IMR-90 (cell line): ENCODE results near the gene GZMA. TPM values are rescaled to one million over a fixed set of nuclear protein-coding genes. Genes with fewer than 3 reads are reported as not detected.

ENCODE experiments used
- ATAC-seq: fragments of 200-7000 bp; cut with Tn5 transposase; 2 replicates; pipeline ENCODE4 v1.9.1; 2020; ENCODE audit warnings: low read depth, mild to moderate bottlenecking, moderate library complexity
- BruUV-seq: library from RNA; stranded (reverse); fragments of 400-500 nt; replicated peaks from 2 replicates; lab custom pipeline; 2021; lab: Mats Ljungman, UMichigan
- CTCF ChIA-PET: fragments of 300-600 bp; formaldehyde crosslinking; extraction: SDS; loops from one replicate; lab custom pipeline; 2021; ENCODE audit warnings: antibody characterized with exemption; lab: Yijun Ruan, JAX
- POLR2A ChIA-PET: fragments of 300-600 bp; sonication (Branson Sonifier 250); formaldehyde crosslinking; loops from one replicate; lab custom pipeline; 2022; ENCODE audit warnings: antibody characterized with exemption; ENCODE audit not compliant: unreplicated experiment; lab: Charles Lee
- DNase-seq: peaks from one replicate; pipeline ENCODE4 v3.0.0; 2013
- H2AFZ ChIP-seq: replicated peaks from 2 replicates; pipeline ENCODE3; 2013; ENCODE audit warnings: low read length, mild to moderate bottlenecking; ENCODE audit not compliant: poor library complexity
- H2AK5ac ChIP-seq: 2 replicates; pipeline ENCODE4 v1.6.1; 2013; ENCODE audit warnings: low read depth, low read length, inconsistent platforms
- H2AK9ac ChIP-seq: replicated peaks from 2 replicates; pipeline ENCODE3; 2013; ENCODE audit warnings: mild to moderate bottlenecking, low read depth, low read length, moderate library complexity; ENCODE audit not compliant: poor library complexity
- H2BK120ac ChIP-seq: 2 replicates; pipeline ENCODE4 v1.6.1; 2013; ENCODE audit warnings: low read depth, low read length, inconsistent platforms
- H2BK15ac ChIP-seq: 3 replicates; pipeline ENCODE4 v1.6.1; 2013; ENCODE audit warnings: low read depth, low read length, inconsistent platforms
- H2BK20ac ChIP-seq: 2 replicates; pipeline ENCODE4 v1.6.1; 2013; ENCODE audit warnings: low read depth, mild to moderate bottlenecking, inconsistent platforms, low read length, moderate library complexity
- H2BK5ac ChIP-seq: 2 replicates; pipeline ENCODE4 v1.6.1; 2013; ENCODE audit warnings: mild to moderate bottlenecking, low read depth, low read length, inconsistent platforms; ENCODE audit not compliant: poor library complexity, severe bottlenecking
- H3K14ac ChIP-seq: replicated peaks from 2 replicates; pipeline ENCODE4 v1.6.1; 2013; ENCODE audit warnings: low read depth, low read length, inconsistent platforms
- H3K18ac ChIP-seq: 2 replicates; pipeline ENCODE4 v1.6.1; 2013; ENCODE audit warnings: low read depth, low read length, control low read depth
- H3K23ac ChIP-seq: 2 replicates; pipeline ENCODE4 v1.6.1; 2013; ENCODE audit warnings: low read depth, low read length, inconsistent platforms
- H3K27ac ChIP-seq: 2 replicates; pipeline ENCODE4 v1.5.1; 2013; ENCODE audit warnings: mild to moderate bottlenecking, control low read depth, low read length; ENCODE audit not compliant: insufficient read depth
- H3K27me3 ChIP-seq: 2 replicates; pipeline ENCODE4 v1.6.1; 2013; ENCODE audit warnings: low read length; ENCODE audit not compliant: control insufficient read depth, insufficient read depth
- H3K36me3 ChIP-seq: 2 replicates; pipeline ENCODE4 v1.6.1; 2013; ENCODE audit warnings: low read length, mixed read lengths; ENCODE audit not compliant: control insufficient read depth, insufficient read depth
- H3K4ac ChIP-seq: 2 replicates; pipeline ENCODE4 v1.6.1; 2013; ENCODE audit warnings: low read depth, low read length, inconsistent platforms
- H3K4me1 ChIP-seq: 2 replicates; pipeline ENCODE4 v1.6.1; 2013; ENCODE audit warnings: low read length, mixed read lengths; ENCODE audit not compliant: control insufficient read depth, insufficient read depth
- H3K4me2 ChIP-seq: 2 replicates; pipeline ENCODE4 v1.6.1; 2013; ENCODE audit warnings: low read depth, mild to moderate bottlenecking, control low read depth, low read length, moderate library complexity
- H3K4me3 ChIP-seq: 2 replicates; pipeline ENCODE4 v1.5.1; 2013; ENCODE audit warnings: low read depth, mild to moderate bottlenecking, control low read depth, low read length, moderate library complexity; ENCODE audit not compliant: insufficient read depth
- H3K56ac ChIP-seq: 2 replicates; pipeline ENCODE4 v1.6.1; 2013; ENCODE audit warnings: low read length, inconsistent platforms; ENCODE audit not compliant: insufficient read depth; ENCODE audit errors: extremely low read depth
- H3K79me1 ChIP-seq, 2 experiments: 2 replicates each; pipeline ENCODE4 v1.6.1; 2013; ENCODE audit warnings: low read length in 2 of 2, inconsistent platforms in 1 of 2, low read depth in 1 of 2
- H3K9ac ChIP-seq: 2 replicates; pipeline ENCODE4 v1.6.1; 2013; ENCODE audit warnings: low read depth, low read length, control low read depth
- H3K9me1 ChIP-seq: 2 replicates; pipeline ENCODE4 v1.6.1; 2013; ENCODE audit warnings: low read length, inconsistent platforms; ENCODE audit not compliant: insufficient read depth
- H3K9me3 ChIP-seq: 2 replicates; pipeline ENCODE4 v1.6.1; 2013; ENCODE audit warnings: low read length; ENCODE audit not compliant: control insufficient read depth, insufficient read depth
- H4K20me1 ChIP-seq: 2 replicates; pipeline ENCODE4 v1.6.1; 2013; ENCODE audit warnings: low read length, inconsistent platforms; ENCODE audit not compliant: insufficient read depth
- H4K5ac ChIP-seq: 2 replicates; pipeline ENCODE4 v1.6.1; 2013; ENCODE audit warnings: mild to moderate bottlenecking, low read depth, low read length, control low read depth
- H4K8ac ChIP-seq, 2 experiments: 2 replicates each; pipeline ENCODE4 v1.6.1; 2013; ENCODE audit warnings: low read depth in 2 of 2, low read length in 2 of 2, control low read depth in 1 of 2, inconsistent platforms in 1 of 2
- H4K91ac ChIP-seq: 2 replicates; pipeline ENCODE4 v1.6.1; 2013; ENCODE audit warnings: low read depth, low read length, inconsistent platforms; ENCODE audit not compliant: insufficient read depth
- CHD1 ChIP-seq: IDR thresholded peaks from 2 replicates; pipeline ENCODE4 v1.6.1; 2012; ENCODE audit warnings: low read depth, low read length, improper control_type of control experiment
- MAFK ChIP-seq: IDR thresholded peaks from 2 replicates; pipeline ENCODE4 v1.6.1; 2012; ENCODE audit warnings: low read depth, low read length, improper control_type of control experiment
- MAZ ChIP-seq: IDR thresholded peaks from 2 replicates; pipeline ENCODE4 v1.6.1; 2012; ENCODE audit warnings: low read depth, mild to moderate bottlenecking, low read length, improper control_type of control experiment, moderate library complexity, borderline replicate concordance
- POLR2A ChIP-seq: IDR thresholded peaks from 2 replicates; pipeline ENCODE4 v1.6.1; 2012; ENCODE audit warnings: mild to moderate bottlenecking, low read depth, low read length
- RAD21 ChIP-seq: IDR thresholded peaks from 2 replicates; pipeline ENCODE4 v1.6.1; 2012; ENCODE audit warnings: low read length, improper control_type of control experiment
- RFX5 ChIP-seq: IDR thresholded peaks from 2 replicates; pipeline ENCODE4 v1.8.0; 2012; ENCODE audit warnings: low read depth, mild to moderate bottlenecking, low read length, moderate library complexity
- SMC3 ChIP-seq: fragments of 150-350 bp; IDR thresholded peaks from 2 replicates; pipeline ENCODE4 v1.6.1; 2016; ENCODE audit warnings: low read depth, mild to moderate bottlenecking, antibody characterized with exemption, low read length, moderate library complexity
- WGBS, 2 experiments: methylation state at CpG; one replicate each; pipeline versions ENCODE4 v1.1.5 to v1.1.7; 2013; ENCODE audit warnings: missing lambda C conversion rate in 2 of 2; ENCODE audit not compliant: insufficient read length in 1 of 2; ENCODE audit errors: extremely low coverage in 2 of 2; 5-methylcytosine and 5-hydroxymethylcytosine counted together
- dilution Hi-C: fragments of 300-500 bp; cut with HindIII; formaldehyde crosslinking; loops from one replicate; pipeline ENCODE4 v1.14.3; 2018; ENCODE audit warnings: low sequenced_read_pairs; ENCODE audit not compliant: unreplicated experiment
- in situ Hi-C: fragments of 300-500 bp; cut with MboI; formaldehyde crosslinking; loops from 3 replicates; pipeline ENCODE4 v1.14.3; 2019; ENCODE audit warnings: low sequenced_read_pairs, inconsistent platforms, mixed read lengths
- intact Hi-C: fragments of 100-400 bp; cut with micrococcal nuclease; formaldehyde crosslinking; loops from 2 replicates; pipeline ENCODE4 v1.10.0; 2022
- polyA plus RNA-seq, 3 experiments: library from polyadenylated mRNA; depleted of rRNA; stranded (reverse); fragments of >200 nt; gene quantifications; 2 replicates each; pipeline ENCODE4 v1.2.3, GENCODE V29; 2012; ENCODE audit warnings: low replicate concordance in 1 of 3
- total RNA-seq: library from RNA; depleted of rRNA; stranded (reverse); fragments of >200 nt; gene quantifications from 2 replicates; pipeline ENCODE4 v1.2.3, GENCODE V29; 2012

GZMA gene
- total and polyA plus RNA-seq, 2 of the 4 experiments (the other 2 are of a cell fraction) = not detected

DNA sequence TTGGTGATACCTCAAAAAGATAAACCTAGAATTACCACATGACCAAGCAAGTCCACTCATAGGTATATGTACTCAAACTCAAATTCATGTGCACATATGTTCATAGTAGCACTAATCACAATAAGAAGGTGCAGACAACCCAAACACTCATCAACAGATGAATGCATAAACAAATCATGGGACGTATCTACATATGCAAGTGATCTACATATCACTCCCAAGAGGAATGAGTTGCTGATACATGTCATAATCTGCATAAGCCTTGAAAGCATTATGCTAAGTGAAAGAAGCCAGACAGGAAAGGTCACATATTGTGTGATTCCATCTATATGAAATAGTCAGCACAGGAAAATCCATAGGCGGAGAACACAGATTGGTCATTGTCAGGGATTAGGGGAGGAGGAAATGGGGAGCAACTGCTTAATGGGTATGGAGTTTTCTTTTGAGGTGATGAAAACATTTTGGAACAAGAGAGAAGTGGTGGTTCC lies 46.9 kb downstream of the GZMA start:
- Histone ChIP-seq H2BK5ac (no peak overlapping the region), H2AFZ (no peak overlapping the region), H2BK15ac (no peak overlapping the region), H3K4me3 (no peak overlapping the region), H2AK5ac (no peak overlapping the region), H2BK20ac (no peak overlapping the region), H4K8ac (no peak overlapping the region), H3K4ac (no peak overlapping the region), H2AK9ac (no peak overlapping the region), H3K36me3 (no peaks in the 10 kb centered on the region), H3K14ac (no peak overlapping the region), H3K79me1 (no peaks in the 10 kb centered on the region), H4K20me1 (no peaks in the 10 kb centered on the region), H3K18ac (no peak overlapping the region), H4K5ac (no peak overlapping the region), H3K56ac (no peak overlapping the region), H3K9me3 (no peaks in the 10 kb centered on the region), H4K91ac (no peak overlapping the region), H3K9me1 (peaks cover 4% of the 10 kb centered on the region), H3K27ac (no peak overlapping the region), H3K23ac (no peak overlapping the region), H3K27me3 (no peaks in the 10 kb centered on the region), H2BK120ac (no peak overlapping the region), H3K4me1 (peaks cover 5% of the 10 kb centered on the region; the same call in 1 of the 2 replicates), H3K9ac (no peak overlapping the region), H3K4me2 (no peak overlapping the region)
- ChIA-PET POLR2A (no interaction called here), CTCF (no interaction called here)
- intact Hi-C loops (no loop called here), dilution Hi-C loops (loop anchor here (25.0 kb wide), 1 partner anchor 212 kb away; no protein-coding TSS in a partner anchor), in situ Hi-C loops (loop anchor here (25.0 kb wide), 1 partner anchor 662 kb away; no protein-coding TSS in a partner anchor)
- DNase-seq (no peak), ATAC-seq (no peak)
- WGBS, 2 experiments = no CpG with 5 or more reads among the region's 2 CpGs
- no peak for TF ChIP-seq MAFK
- no peak for TF ChIP-seq RFX5
- no peak for TF ChIP-seq POLR2A
- no peak for TF ChIP-seq CHD1
- TF ChIP-seq MAZ = no peak
- TF ChIP-seq SMC3 = no peak
- no peak for TF ChIP-seq RAD21
- BruUV-seq = no TSS peak
